Measurements from ENCODE around the gene KCNQ1.

The KCNQ1 gene

DNA sequence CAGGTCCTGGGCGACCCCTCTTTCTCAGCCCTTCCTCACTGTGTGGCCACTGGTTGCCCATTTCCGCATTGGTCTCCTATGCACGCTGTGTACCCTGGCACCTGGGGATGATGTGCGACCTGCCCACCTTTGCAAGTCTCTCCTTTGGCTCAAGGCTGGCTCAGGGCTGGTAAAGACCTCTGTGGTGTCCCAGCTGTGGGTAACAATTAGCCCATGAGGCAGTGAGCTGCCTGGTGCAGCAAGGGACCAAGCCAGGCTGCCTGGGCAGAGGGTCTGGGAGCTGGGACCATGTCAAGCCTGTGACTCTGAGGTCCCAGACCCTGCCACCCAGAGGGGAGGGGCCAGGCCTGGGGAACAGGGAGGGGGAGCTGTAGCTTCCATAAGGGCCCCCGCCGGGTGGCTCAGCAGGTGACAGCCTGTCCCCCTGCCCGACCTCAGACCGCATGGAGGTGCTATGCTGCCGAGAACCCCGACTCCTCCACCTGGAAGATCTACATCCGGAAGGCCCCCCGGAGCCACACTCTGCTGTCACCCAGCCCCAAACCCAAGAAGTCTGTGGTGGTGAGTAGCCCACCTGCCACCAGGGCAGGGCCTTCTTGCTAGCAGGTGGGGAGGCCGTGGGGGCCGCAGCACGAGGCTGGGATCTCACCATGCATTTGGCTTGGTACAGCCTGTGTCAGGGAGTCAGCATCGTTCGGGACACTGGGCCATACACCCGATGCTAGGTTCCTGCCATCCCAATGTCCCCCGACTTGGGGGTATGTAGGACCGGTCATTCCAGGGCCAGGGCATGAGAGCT lies 142.5 kb downstream of the KCNQ1 start:
- in situ Hi-C loops (cut with HindIII; ENCODE audit: low sequenced_read_pairs) = no loop called here
- TF ChIP-seq, protein P1, sequence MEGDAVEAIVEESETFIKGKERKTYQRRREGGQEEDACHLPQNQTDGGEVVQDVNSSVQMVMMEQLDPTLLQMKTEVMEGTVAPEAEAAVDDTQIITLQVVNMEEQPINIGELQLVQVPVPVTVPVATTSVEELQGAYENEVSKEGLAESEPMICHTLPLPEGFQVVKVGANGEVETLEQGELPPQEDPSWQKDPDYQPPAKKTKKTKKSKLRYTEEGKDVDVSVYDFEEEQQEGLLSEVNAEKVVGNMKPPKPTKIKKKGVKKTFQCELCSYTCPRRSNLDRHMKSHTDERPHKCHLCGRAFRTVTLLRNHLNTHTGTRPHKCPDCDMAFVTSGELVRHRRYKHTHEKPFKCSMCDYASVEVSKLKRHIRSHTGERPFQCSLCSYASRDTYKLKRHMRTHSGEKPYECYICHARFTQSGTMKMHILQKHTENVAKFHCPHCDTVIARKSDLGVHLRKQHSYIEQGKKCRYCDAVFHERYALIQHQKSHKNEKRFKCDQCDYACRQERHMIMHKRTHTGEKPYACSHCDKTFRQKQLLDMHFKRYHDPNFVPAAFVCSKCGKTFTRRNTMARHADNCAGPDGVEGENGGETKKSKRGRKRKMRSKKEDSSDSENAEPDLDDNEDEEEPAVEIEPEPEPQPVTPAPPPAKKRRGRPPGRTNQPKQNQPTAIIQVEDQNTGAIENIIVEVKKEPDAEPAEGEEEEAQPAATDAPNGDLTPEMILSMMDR (IDR thresholded peaks at IDR 0.05; ENCODE audit: low read depth, low read length, missing control alignments) = no peak
- no peak for DNase-seq (ENCODE audit: low read depth)
- no peak overlapping the region for H3K4me3 ChIP-seq (ENCODE audit: low read depth, low read length)

- in situ Hi-C loops (cut with HindIII; ENCODE audit: low sequenced_read_pairs) = no loop called here
- DNase-seq (ENCODE audit: low read depth) = no peak
- TF ChIP-seq, protein P1 (IDR thresholded peaks at IDR 0.05; ENCODE audit: low read depth, low read length, missing control alignments) = no peak
- no peak overlapping the region for H3K4me3 ChIP-seq (ENCODE audit: low read depth, low read length)
Observed at GRCh38 chr11:2587976-2588748, 143.4 kb downstream of the KCNQ1 start.

DNA sequence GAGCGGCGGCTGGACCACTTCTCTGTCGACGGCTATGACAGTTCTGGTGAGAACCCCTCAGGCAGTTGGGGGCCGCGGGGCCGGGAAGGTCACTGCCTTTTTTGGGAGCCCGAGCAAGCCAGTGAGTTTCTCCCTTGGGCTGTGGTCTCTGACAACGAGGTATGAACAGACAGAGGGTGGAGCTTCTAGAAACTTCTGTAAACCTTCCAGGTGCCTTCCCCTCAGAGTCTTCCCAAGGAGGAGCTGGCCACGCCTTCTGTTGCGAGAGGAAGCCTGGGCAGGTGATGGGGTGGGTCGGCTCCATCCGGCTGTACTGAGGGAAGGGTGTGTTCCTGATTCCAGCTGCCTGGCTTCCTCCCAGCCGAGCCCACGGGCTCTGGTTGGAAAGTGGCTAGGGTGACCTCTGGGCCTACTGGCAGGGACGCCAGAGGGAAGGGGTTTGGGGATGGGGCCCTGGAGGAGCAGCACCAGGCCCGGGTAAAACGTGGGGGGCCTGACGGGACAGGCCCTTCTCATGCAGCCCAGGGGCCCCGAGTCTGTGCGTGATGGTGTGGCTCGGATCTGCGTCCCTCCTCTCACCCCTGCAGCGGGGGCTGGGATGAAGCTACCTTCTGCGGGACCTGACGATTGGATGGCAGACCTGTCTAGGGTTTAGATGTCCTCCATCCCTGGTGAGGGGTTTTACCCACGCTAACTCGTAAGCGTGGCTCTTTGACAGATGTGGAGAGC lies 144.2 kb downstream of the KCNQ1 start:
- TF ChIP-seq, protein P1 (IDR thresholded peaks at IDR 0.05; ENCODE audit: low read depth, low read length, missing control alignments) = no peak
- in situ Hi-C loops (cut with HindIII; ENCODE audit: low sequenced_read_pairs) = no loop called here
- H3K4me3 ChIP-seq (ENCODE audit: low read depth, low read length) = no peak overlapping the region
- DNase-seq (ENCODE audit: low read depth) = no peak

- in situ Hi-C loops (cut with HindIII; ENCODE audit: low sequenced_read_pairs) = no loop called here
- TF ChIP-seq, protein P1 (IDR thresholded peaks at IDR 0.05; ENCODE audit: low read depth, low read length, missing control alignments) = no peak
- H3K4me3 ChIP-seq (ENCODE audit: low read depth, low read length) = no peak overlapping the region
- DNase-seq (ENCODE audit: low read depth) = no peak
Observed at GRCh38 chr11:2589538-2589934, 144.7 kb downstream of the KCNQ1 start.

DNA sequence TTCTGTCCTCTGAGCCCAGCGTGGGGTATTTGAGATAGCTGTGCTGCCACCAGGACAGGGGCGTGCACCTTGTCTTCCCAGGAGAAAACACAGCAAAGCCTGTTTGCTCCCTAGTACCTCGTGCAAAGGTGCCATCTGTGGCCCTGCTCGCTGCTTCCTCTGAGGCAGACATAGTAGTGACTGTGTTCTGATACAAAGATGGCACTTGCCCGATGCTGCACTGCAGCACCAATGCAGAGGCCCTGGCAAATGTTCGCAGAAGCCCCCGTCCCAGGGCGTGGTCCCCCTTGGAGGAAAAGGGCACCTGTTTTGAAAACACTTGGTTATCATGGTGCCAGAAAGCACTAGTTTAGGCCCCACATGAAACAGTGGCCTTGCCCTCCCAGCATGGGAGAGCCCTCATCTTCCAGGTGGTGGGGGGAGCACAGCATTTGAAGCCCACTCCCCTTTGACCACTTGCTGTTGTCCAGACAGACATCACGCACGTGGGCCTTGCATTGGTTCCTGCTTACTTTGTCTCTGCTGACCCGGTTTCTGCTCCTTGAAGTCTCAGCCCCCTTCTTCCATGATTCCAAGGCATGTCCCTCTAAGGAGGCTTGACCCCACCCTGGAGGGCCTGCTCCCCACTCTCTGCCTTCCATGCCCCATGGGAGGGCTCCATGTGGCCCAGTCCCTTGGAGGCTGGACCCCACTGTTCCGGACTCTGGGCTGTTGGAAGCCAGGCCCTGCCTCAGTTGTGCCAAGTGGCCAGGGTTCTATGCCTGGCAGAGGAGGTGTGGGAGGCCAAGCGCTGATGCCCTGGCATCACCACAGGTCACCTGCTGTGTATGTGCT lies 145.5 kb downstream of the KCNQ1 start:
- H3K4me3 ChIP-seq (ENCODE audit: low read depth, low read length) = no peak overlapping the region
- DNase-seq (ENCODE audit: low read depth) = no peak
- in situ Hi-C loops (cut with HindIII; ENCODE audit: low sequenced_read_pairs) = no loop called here
- TF ChIP-seq, protein P1 (IDR thresholded peaks at IDR 0.05; ENCODE audit: low read depth, low read length, missing control alignments) = no peak

Data from astrocyte of the cerebellum (primary cell).